Small intestine (tissue), 7 donors: ENCODE measurements around the gene CENPB. TPM values are rescaled to one million over a fixed set of nuclear protein-coding genes. Genes with fewer than 3 reads are reported as not detected.

Experiments
- DNase-seq, 2 donors: peaks; one replicate each; pipeline versions ENCODE4 v3.0.0 to v3.0.0-alpha.2; 2013
- FAIRE-seq: peaks from 2 replicates; lab custom pipeline; 2012; peaks lifted over from hg19 to GRCh38; lab: Jason Lieb, UNC
- H3K27ac ChIP-seq, 3 donors: one replicate each; pipeline ENCODE4 v1.5.1; 2013; ENCODE audit warnings: low read length in 2 of 3, mild to moderate bottlenecking in 2 of 3, control low read depth in 1 of 3, inconsistent platforms in 1 of 3, low read depth in 1 of 3, moderate library complexity in 1 of 3
- H3K27me3 ChIP-seq, 3 donors: one replicate each; pipeline ENCODE4 v1.6.1; 2013; ENCODE audit warnings: low read length in 3 of 3, inconsistent platforms in 1 of 3; ENCODE audit not compliant: control insufficient read depth in 3 of 3, insufficient read depth in 3 of 3
- H3K36me3 ChIP-seq, 3 donors: one replicate each; pipeline ENCODE4 v1.6.1; 2013; ENCODE audit warnings: low read length in 3 of 3, inconsistent platforms in 1 of 3, low read depth in 1 of 3, mild to moderate bottlenecking in 1 of 3, moderate library complexity in 1 of 3; ENCODE audit not compliant: control insufficient read depth in 3 of 3, insufficient read depth in 2 of 3
- H3K4me1 ChIP-seq, 3 donors: one replicate each; pipeline ENCODE4 v1.6.1; 2013; ENCODE audit warnings: low read length in 2 of 3, inconsistent platforms in 1 of 3, low read depth in 1 of 3, mild to moderate bottlenecking in 1 of 3, moderate library complexity in 1 of 3; ENCODE audit not compliant: control insufficient read depth in 3 of 3, insufficient read depth in 2 of 3
- H3K4me3 ChIP-seq, 3 donors: one replicate each; pipeline ENCODE4 v1.5.1; 2013; ENCODE audit warnings: low read length in 3 of 3, control low read depth in 1 of 3, inconsistent platforms in 1 of 3, low read depth in 1 of 3, mild to moderate bottlenecking in 1 of 3, moderate library complexity in 1 of 3
- H3K9me3 ChIP-seq, 2 donors: one replicate each; pipeline ENCODE4 v1.6.1; 2013; ENCODE audit warnings: low read depth in 1 of 2, low read length in 1 of 2; ENCODE audit not compliant: control insufficient read depth in 2 of 2, insufficient read depth in 1 of 2
- WGBS, 3 donors: extraction: QIAGEN DNeasy Blood & Tissue Kit; methylation state at CpG; one replicate each; pipeline ENCODE4 v1.1.7; 2013; 5-methylcytosine and 5-hydroxymethylcytosine counted together
- polyA plus RNA-seq, 4 donors: library from polyadenylated mRNA; stranded (reverse) in 3 of 4; unstranded in 1 of 4; fragments of 200-250 nt in 3 of 4; fragments of 120-200 nt in 1 of 4; gene quantifications; one replicate each; pipeline versions ENCODE4 v1.2.1 to v1.2.3, GENCODE V29; 2013
- donor health status: healthy with polysubstance abuse.
- donor health status: control.
- donor health status: control.
- donor health status: Bipolar disorder and iron deficiency.
- donor health status: healthy.

CENPB gene
- polyA plus RNA-seq, 4 donors, result 54.7 to 73.2 (median 60.5) TPM

DNA sequence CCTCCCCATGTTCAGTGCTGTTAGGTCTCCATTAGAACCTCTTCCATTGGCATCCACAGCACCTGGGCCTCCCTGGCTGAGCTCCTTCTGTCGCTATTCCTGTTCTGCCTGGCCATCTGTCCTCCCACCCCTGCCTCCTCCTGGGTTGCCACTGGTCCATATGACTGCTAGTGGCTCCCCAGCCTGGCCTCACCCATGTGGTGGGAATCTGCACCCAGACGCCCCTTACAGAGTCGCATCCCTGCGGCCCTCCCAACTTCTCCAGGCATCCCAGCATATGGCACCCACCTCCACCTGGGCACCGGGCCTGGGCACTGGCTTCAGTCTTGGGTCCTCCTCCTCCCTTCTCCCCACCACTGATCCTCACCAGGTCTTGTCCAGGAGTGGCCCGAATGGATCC, 17.3 kb upstream of the CENPB start:
- FAIRE-seq, result no peak
- Histone ChIP-seq H3K4me1 (peaks cover 7 to 58% (median 15%) of the 10 kb centered on the region in 3 donors), H3K27ac (no peak overlapping the region), H3K27me3 (no peaks in the 10 kb centered on the region), H3K4me3 (no peak overlapping the region), H3K9me3 (no peaks in the 10 kb centered on the region), H3K36me3 (peaks cover 0 to 76% (median 6%) of the 10 kb centered on the region in 3 donors)
- no peak for DNase-seq
- WGBS, 3 donors, result 85 to 98% (median 88%) methylated on average over 6 of the region's 6 CpGs

DNA sequence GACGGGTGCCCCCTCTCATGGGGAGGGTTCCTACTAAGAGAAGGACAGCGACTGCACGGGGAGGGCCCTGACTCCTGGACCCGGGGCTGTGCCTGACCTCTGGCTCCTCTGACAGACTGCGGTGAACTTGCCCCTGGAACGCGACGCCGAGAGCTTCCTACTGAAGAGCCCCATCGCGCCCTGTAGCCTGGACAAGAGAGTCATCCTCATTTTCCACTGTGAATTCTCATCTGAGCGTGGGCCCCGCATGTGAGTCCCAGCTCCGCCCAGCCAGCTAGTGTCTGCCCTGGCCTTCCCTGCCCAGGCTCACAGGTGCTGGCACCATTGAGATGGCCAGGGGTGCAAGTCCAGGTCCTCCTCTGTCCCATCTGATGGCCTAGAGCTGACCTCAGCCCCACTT, 16.7 kb upstream of the CENPB start:
- Histone ChIP-seq H3K4me3 (no peak overlapping the region), H3K9me3 (no peaks in the 10 kb centered on the region), H3K36me3 (peaks cover 0 to 81% (median 6%) of the 10 kb centered on the region in 3 donors), H3K4me1 (peaks cover 12 to 60% (median 21%) of the 10 kb centered on the region in 3 donors), H3K27ac (no peak overlapping the region), H3K27me3 (no peaks in the 10 kb centered on the region)
- FAIRE-seq, result no peak
- 93 to 95% (median 93%) methylated on average over 14 of the region's 14 CpGs for WGBS, 3 donors
- no peak for DNase-seq

DNA sequence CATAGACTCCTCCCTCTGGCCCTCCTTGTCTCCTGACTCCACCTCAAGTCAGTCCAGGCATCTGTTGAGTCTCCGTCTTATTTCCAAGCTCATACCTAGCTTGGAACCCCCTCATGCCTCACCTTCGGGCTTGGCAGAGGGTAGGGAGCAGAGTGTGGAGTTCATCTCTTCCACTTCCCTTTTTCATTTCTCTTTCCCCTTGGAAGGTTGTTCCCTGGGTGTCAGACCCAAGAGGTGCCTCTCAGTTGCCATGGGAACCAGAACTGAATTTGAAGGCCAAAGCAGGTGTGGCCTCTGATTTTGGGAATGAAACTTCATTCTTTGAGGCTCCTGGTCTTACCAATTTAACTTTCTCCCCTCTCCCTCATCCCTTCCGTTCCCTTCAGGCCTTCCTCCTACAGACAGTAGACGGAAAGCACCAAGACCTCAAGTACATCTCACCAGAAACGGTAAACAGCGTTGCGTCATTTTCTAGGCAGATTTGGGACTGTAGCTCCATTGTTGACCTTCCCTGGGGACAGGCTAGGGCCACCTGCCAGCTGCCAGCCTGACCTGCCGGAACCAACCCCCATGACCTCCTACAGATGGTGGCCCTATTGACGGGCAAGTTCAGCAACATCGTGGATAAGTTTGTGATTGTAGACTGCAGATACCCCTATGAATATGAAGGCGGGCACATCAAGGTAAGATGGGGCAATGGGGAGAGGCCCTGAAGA, 16.1 kb upstream of the CENPB start:
- Histone ChIP-seq H3K9me3 (no peaks in the 10 kb centered on the region), H3K36me3 (peaks cover 0 to 83% (median 6%) of the 10 kb centered on the region in 3 donors), H3K27me3 (no peaks in the 10 kb centered on the region), H3K4me3 (no peak overlapping the region), H3K27ac (no peak overlapping the region), H3K4me1 (peaks cover 14 to 58% (median 22%) of the 10 kb centered on the region in 3 donors)
- no peak for DNase-seq
- WGBS, 3 donors, result 91 to 93% (median 91%) methylated on average over 11 of the region's 11 CpGs
- no peak for FAIRE-seq

DNA sequence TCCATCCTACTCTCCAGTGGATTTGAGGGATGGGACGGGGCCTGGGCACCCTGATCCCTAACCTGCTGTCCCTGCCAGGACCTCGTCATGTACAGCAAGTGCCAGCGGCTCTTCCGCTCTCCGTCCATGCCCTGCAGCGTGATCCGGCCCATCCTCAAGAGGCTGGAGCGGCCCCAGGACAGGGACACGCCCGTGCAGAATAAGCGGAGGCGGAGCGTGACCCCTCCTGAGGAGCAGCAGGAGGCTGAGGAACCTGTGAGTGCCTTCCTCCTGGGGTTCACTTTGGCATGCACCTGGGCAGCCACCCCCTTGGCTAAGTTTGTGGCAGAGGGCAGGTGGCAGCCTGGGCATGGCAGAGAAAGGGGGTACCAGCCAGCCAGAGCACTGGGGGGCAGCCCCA, 15.3 kb upstream of the CENPB start:
- Histone ChIP-seq H3K9me3 (no peaks in the 10 kb centered on the region), H3K4me1 (peaks cover 16 to 58% (median 18%) of the 10 kb centered on the region in 3 donors), H3K4me3 (no peak overlapping the region), H3K36me3 (peaks cover 0 to 89% (median 6%) of the 10 kb centered on the region in 3 donors), H3K27me3 (no peaks in the 10 kb centered on the region), H3K27ac (no peak overlapping the region)
- 94 to 98% (median 95%) methylated on average over 13 of the region's 13 CpGs for WGBS, 3 donors
- FAIRE-seq, result no peak
- DNase-seq, result no peak

DNA sequence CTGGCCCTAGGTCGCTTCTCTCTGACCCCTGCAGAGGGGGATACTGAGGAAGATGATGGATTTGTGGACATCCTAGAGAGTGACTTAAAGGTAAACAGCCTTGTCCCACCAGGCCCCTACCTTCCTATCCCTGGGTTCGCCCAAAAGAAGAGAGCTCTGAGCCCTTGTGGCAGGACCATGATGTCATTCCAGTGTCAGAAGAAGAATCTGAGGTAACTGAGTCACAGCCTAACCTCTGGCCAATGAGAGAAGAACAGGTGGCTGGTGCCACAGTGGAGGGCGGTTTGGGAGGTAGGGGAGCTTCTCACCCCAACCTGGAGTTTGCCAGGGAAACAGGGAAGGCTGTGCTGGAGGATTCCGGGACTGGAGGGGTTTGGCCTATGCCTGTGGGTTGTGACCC, 14.8 kb upstream of the CENPB start:
- Histone ChIP-seq H3K27me3 (no peaks in the 10 kb centered on the region), H3K36me3 (peaks cover 0 to 89% (median 6%) of the 10 kb centered on the region in 3 donors), H3K9me3 (no peaks in the 10 kb centered on the region), H3K4me3 (no peak overlapping the region), H3K27ac (no peak overlapping the region), H3K4me1 (peaks cover 16 to 57% (median 18%) of the 10 kb centered on the region in 3 donors)
- WGBS, 3 donors, result 84 to 99% (median 97%) methylated on average over 4 of the region's 4 CpGs
- FAIRE-seq (no peak), DNase-seq (no peak)

DNA sequence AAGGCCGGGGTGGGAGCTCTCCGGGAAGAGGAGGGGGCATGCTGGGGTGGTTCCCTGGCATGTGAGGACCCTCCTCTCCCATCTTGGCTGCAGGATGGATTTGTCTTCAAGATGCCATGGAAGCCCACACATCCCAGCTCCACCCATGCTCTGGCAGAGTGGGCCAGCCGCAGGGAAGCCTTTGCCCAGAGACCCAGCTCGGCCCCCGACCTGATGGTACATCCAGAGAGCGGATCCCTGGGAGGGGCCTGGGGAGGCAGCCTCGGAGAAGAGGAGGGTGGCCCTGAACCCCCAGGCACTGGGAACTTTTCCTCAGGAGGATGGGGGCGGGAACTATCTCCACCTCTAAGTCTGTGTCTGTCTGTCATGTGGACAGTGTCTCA, 14.3 kb upstream of the CENPB start:
- DNase-seq (no peak), FAIRE-seq (no peak)
- Histone ChIP-seq H3K4me1 (peaks cover 13 to 53% (median 18%) of the 10 kb centered on the region in 3 donors), H3K36me3 (peaks cover 0 to 85% (median 6%) of the 10 kb centered on the region in 3 donors), H3K27me3 (no peaks in the 10 kb centered on the region), H3K27ac (peak overlapping the region in 1 of 3 donors; percentile 95), H3K9me3 (no peaks in the 10 kb centered on the region), H3K4me3 (no peak overlapping the region)
- 95 to 98% (median 95%) methylated on average over 8 of the region's 8 CpGs for WGBS, 3 donors

DNA sequence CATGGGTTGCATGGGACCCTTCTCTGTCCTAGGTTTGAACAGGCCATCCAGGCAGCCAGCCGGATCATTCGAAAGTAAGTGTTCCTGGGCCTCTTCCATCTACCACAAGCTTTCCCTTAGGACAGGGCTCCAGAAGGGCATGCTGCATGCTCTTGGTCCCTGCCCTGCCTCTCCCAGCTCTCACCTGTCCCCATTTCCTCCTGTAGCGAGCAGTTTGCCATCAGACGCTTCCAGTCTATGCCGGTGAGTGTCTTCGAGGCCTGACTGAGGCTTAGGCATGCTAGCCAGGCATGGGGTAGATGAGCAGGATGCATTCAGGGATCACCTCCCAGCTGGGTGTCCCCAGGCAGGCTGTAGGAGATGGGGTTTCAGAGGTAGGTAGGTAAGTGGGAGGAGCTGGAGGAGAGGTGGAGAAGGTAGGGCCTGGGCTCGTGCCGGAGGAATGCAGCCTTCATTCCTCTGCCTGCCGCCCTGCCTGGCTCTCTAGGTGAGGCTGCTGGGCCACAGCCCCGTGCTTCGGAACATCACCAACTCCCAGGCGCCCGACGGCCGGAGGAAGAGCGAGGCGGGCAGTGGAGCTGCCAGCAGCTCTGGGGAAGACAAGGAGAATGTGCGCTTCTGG, 13.8 kb upstream of the CENPB start:
- H3K36me3 ChIP-seq, result peaks cover 0 to 80% (median 6%) of the 10 kb centered on the region in 3 donors
- no peak for FAIRE-seq
- peak in 1 of 2 donors; percentile 19 for DNase-seq

DNA sequence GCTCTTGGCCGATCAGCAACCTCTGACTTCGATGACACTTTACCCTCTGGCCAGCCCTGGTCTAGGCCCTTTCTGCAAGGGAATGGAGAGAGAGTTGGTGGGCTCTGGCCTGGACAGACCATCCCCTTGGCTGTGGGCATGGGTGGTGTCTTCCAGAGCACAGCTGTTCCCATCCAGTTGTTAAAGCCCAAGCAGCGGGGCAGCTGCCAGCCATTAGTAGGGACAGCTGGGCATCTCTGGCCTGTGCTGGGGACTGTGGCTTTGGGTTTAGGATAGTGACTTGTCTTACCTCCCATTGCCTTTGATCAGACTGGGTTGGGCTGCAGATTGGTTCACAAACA, 12.3 kb upstream of the CENPB start:
- H3K27ac ChIP-seq, result peak overlapping the region; percentile 22 to 95 (median 83)

More for the DNA sequence above, 13.8 kb upstream of the CENPB start:
- Histone ChIP-seq H3K4me3 (no peak overlapping the region), H3K27ac (peak overlapping the region in 2 of 3 donors; percentile 35 to 95), H3K4me1 (peaks cover 10 to 51% (median 18%) of the 10 kb centered on the region in 3 donors), H3K9me3 (no peaks in the 10 kb centered on the region), H3K27me3 (no peaks in the 10 kb centered on the region)
- 54 to 84% (median 72%) methylated on average over 17 to 18 of the region's 18 CpGs for WGBS, 3 donors

More for the DNA sequence above, 12.3 kb upstream of the CENPB start:
- no peak for FAIRE-seq
- peaks cover 0 to 65% (median 1%) of the 10 kb centered on the region in 3 donors for H3K36me3 ChIP-seq
- WGBS, 3 donors, result 82 to 90% (median 82%) methylated on average over 3 of the region's 3 CpGs
- no peaks in the 10 kb centered on the region for H3K9me3 ChIP-seq
- H3K27me3 ChIP-seq, result no peaks in the 10 kb centered on the region
- H3K4me1 ChIP-seq, result peaks cover 10 to 52% (median 18%) of the 10 kb centered on the region in 3 donors
- no peak overlapping the region for H3K4me3 ChIP-seq
- DNase-seq, result no peak
